ENCODE results near the gene ERGIC1.

Gene ERGIC1

DNA sequence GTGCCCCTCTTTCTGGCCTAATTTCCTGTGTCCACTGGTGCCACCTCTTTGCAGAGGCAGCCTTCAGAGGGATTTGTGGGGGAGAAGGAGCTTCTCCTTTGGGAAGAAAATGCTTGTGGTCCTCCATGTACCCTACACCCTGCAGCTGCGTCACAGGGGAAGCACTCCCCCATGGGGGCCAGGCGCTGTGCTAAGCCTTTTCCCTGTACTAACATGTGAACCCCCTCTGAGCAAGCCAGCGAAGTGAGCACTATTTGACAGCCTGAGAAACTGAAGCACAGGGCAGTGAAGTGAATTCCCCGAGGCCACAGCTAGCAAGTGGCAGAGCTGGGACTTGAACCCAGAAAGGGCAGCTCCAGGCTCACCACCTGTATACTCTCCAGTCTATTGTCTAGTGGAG lies 32.3 kb downstream of the ERGIC1 start:
- DNase-seq (ENCODE audit: low read depth), result no peak

DNA sequence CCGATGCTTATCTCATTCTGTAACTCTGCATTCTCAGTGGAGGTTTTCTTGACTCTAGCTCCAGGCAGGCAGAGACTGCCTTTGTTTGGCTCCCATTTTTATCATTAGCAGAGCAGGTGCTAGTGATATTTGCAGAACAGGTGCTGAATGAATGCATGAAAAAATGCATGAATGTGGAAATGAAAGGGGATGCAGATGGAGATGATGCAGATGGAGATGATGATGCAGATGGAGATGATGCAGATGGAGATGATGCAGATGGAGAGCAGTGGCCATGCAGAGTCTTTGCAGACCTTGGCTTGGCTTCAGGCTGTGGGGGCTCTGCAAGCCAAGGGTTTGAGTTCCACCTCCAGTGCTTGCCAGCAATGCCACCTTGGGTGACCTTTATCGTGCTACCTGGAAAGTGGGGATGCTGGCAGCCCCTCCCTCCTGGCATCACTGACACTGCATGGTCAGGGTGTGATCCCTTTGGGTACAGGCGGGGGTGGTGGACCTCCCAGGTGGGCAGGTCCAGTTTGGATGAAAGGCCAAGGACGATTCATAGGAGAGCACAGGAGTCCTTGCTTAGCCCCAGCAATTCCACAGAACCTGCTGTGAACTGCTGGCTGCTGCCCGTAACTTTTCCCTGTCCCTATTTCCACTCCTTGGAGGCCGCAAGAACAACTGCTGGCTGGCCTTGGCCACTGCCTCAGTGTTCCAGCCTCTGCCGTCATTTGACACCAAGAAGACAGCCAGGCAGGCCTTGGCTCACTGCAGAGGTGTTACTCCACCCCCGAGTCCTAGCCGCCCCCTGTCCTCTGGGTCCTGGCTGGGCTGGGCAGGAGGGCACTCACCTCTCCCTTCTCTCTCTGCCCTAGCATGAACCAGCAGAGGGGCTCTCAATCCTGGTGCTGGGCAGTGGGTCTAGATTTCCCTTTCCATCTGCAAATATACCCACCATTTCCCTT lies 33.0 kb downstream of the ERGIC1 start:
- no peak for DNase-seq (ENCODE audit: low read depth)

- no peak for DNase-seq (ENCODE audit: low read depth)
These were observed 33.8 kb downstream of the ERGIC1 start for GRCh38 chr5:172867761-172868435.

GRCh38 chr5:172868436-172868923 lies 34.4 kb downstream of the ERGIC1 start:
- DNase-seq (ENCODE audit: low read depth), result peak; percentile 90

DNA sequence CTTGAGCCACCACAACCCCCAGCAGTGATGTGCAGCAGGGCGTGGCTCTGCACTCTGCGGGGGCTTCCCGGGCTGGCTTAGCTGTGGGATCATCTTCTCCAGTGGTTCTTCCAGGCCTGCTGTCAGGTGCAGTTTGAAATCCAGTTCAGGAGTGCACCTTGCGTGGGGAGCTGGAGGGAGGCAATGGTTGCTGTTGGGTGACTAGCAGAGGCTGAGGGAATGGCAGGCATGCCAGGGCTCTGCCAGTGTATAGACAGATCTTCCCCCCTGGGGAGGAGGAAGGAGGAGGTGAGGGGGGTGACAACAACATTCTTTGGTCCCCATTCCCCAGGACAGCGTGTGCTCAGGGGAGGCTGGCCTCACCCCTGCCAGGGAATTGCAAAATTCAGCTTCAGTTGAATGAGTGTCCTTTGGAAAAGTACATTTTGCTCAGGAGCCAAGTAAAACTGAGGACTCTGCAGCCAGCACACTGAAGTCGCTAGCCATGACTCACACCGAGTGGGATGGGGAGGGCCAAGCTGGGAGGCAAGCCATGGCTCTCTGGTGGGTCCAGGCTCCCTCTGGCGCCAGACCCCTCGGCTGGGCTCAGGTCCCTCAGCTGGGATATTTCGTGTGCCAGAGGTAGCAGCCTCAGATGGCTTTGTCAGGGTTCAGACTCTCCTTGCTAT lies 35.0 kb downstream of the ERGIC1 start:
- DNase-seq (ENCODE audit: low read depth), result peak; percentile 93

DNA sequence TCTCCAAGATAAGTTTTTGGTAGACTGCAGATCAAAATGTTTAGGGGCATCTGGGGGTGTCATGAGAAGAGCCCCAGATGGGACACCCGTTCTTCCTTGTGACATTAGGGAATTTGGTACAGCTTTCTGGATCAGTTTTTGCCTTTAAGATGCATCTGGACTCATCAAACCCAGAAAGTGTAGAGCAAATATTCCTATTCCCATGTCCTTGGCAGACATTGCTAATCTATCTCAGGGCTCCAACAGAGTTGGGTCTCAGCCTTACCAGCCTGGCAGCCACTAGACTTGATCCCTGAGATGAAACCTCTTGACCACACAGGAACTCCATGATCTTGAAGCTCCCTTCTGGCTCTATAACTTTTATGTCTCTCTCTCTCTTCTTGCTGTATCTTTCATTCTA lies 35.6 kb downstream of the ERGIC1 start:
- no peak for DNase-seq (ENCODE audit: low read depth)

GRCh38 chr5:172870291-172870714 lies 36.3 kb downstream of the ERGIC1 start:
- peak; percentile 98 for DNase-seq (ENCODE audit: low read depth)

DNA sequence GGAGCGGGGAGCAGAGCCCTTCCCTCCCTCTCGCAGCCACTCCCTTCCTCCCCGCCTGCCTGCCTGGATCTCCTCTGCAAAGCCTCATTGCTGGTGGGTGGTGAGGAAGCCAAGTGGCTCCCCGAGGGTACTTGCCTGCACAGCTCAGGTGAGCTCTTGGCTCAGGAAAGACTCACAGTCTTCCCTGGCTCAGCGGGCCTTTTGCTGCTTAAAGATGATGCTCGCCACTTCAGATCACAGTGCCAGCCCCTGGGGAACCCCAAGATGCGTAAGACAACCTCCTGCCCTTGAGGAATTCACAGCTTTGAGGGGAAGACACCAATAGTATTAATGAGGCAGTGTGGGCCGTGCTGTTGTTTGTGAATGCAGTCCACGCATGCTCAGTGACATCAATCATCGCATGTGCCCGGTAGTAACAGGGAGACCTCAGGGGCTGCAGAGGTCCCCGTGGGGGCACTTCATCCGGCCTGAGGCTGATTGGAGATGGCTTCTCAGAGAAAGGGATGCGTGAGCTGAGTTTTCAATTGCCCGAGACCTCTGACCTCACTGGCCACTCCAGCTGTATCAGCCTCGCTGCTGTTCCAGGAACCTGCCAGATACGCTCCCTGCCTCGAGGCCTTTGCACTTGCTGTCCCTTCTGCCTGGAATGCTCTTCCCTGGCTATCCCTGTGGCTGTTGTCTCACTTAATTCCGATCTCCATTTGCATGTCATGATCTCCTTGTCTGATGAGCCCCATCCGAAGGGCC lies 36.8 kb downstream of the ERGIC1 start:
- peak; percentile 59 for DNase-seq (ENCODE audit: low read depth)

DNA sequence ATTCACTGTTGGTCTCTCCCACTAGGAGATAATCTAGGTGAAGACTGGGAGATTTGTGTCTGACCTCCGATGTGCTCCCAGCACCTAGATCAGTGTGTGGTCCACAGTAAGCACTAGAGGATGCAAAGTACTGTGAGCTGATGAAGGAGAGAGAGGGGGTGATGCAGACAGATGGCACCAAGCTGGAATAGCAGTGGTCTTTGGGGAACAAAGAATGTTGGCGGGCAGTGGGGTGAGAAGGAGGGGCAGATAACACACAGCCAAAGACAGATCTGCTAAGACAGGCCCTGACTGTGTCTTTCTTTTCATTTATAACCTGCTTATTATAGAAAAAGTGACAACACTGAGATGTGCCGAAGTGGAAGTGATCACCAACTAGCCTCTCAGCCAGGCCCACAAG lies 37.5 kb downstream of the ERGIC1 start:
- no peak for DNase-seq (ENCODE audit: low read depth)

DNA sequence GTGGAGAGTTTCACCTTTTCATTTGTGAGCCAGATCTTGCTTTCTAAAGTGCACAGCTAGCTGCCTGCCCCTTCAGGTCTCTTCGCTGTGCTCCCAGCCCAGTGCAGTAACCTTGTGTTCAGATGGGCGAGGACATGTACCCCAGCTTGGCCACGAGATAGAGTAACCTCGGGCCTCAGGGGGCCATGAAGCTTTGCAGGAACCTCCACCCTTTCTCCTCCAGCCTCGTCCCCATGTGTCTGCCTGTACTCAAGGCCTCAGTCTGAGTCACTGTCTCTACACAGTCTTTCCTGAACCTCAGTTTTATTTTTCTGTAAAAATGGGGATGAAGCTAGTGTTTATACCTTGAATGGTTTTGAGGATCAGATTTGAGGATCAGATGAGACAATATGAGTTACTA lies 37.9 kb downstream of the ERGIC1 start:
- DNase-seq (ENCODE audit: low read depth), result peak; percentile 60

DNA sequence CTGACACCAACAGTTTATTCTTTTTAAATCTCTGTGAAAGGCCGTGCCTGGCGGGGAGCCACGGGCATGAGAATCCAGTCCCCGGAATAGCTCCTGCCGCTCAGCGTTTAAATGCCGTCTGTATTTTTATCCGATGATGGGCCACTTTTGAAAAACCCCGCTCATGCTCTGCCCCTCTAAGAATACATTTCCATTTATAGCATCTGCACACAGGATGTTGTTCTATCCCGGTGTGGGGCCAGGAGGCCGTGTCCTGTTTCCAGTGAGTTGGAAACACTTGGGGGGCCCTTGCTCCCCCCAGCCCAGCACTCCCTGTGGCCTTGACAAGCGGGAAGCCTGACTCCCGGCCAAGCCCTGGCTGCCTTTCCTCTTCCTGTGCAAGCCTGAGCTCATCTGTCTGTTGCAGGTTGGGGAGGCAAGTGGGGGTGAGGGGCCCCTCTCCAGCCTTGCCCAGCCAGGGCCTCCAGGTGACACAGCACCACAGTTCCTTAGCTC lies 39.0 kb downstream of the ERGIC1 start:
- DNase-seq (ENCODE audit: low read depth), result no peak

GRCh38 chr5:172873513-172873912 lies 39.5 kb downstream of the ERGIC1 start:
- DNase-seq (ENCODE audit: low read depth), result no peak

DNA sequence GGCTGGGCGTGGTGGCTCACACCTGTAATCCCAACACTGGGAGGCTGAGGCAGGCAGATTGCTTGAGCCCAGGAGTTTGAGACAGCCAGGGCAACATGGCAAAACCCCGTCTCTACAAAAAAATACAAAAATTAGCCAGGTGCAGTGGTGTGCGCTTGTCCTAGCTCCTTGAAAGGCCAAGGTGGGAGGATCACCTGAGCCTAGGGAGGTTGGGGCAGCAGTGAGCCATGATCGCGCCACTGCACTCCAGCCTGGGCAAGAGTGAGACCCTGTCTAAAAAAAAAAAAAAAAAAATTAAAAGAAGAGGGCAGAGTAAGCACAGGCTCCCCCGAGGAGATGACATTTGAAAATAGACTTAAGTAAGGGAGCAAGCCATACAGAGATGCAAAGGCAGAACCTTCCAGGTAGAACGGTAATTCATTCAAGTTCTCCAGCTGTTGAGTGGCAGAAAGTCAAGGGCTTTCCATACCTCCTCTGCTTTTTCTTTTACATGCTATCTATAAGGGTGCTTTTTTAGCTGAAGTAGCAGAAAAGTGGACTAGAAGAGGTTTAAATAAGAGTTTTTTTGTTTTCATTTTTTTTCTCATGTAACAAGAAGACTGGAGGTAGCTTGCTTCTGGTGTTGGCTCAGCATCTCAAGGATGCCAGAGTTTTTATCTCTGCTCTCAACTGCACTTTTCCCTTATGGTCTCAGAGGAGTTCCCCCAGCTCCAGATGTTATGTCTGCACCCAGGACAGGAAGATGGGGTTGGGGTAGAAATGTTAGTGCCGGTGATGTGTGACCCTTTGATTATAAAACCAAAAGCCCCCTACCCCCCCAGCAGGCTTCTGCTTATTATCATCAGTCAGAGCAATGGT lies 40.8 kb downstream of the ERGIC1 start:
- no peak for DNase-seq (ENCODE audit: low read depth)

DNA sequence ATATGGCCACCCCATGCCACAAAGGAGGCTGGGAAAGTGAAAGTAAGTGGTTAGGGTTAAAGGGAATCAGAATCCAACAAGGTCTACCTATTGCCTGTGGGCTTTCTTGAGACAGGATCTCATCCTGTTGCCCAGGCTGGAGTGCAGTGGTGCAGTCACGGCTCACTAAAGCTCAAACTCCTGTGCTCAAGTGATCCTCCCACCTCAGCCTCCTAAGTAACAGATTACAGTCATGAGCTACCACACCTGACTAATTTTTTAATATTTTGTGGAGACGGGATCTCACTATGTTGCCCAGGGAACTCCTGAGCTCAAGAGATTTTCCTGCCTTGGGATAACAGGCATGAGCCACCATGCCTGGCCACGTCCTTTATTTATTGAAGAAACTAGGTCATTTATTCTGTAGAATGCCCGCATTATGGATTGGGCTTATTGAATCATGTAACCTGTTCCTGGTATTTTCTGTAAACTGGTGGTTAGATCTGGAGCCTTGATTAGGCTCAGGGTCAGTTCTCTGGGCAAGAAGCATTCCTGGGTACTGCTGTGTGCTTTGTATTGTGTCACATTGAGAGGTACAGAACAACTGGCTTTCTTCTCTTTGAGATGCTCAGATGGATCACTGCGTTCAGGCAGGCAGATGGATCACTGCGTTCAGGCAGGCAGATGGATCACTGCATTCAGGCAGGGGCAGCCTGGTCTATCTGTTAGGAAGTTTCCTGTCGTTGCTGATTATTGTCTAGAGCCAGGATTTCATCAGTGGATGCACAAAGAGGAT lies 41.6 kb downstream of the ERGIC1 start:
- peak; percentile 45 for DNase-seq (ENCODE audit: low read depth)

GRCh38 chr5:172876578-172876977 lies 42.5 kb downstream of the ERGIC1 start:
- DNase-seq (ENCODE audit: low read depth), result no peak

GRCh38 chr5:172877466-172878260 lies 43.6 kb downstream of the ERGIC1 start:
- no peak for DNase-seq (ENCODE audit: low read depth)

- DNase-seq (ENCODE audit: low read depth), result no peak
These were observed 44.5 kb downstream of the ERGIC1 start for GRCh38 chr5:172878585-172878932.

DNA sequence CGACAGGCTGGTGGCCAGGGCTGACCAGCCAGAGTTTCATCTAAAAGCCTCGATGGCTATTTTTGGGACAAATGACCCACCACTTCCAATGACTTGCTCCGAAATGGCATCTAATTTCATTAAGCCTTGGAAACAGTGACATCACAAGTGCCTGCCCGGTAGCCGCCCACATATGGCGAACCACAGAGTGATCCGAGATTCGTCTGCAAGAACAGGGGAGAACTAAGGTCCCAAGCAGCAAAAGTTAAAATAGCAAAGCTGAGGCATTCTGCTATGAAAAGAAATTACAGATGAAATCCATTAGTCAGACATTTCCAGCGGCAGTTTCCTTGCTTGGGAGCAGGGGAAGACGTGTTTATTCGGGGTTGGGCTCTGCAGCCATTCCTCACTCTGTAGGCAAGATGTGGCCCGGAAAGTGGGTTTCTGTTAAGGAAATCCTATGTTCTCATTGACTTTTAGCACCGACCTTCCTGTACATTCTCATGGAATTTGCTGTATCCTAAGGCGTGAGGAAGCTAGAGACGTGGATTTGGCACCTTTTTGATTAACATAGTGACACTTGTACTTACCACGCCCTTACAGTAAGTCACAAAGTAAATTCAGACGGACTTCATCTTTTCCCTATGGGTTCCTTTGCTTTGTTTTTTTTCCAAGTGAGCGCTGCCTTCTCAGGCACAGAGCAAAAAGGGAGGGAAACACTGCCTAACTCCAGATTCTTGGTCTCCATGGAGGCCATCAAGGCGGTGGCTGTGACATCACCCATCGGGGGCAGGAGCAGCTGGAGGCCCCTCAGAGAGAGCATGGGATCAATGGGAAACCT lies 45.1 kb downstream of the ERGIC1 start:
- DNase-seq (ENCODE audit: low read depth), result no peak

All from ELR (cell line).